Neural cell (in vitro differentiated cells): ENCODE data around the gene FAT2.

Experiments used
- RAD21 ChIP-seq: fragments of 450-650 bp; conservative IDR thresholded peaks from 2 replicates; pipeline ENCODE4 v1.6.1; 2014; ENCODE audit warnings: antibody characterized with exemption, mild to moderate bottlenecking, moderate library complexity
- TF ChIP-seq, protein P1 (sequence below): fragments of 450-650 bp; IDR thresholded peaks from 2 replicates; pipeline ENCODE4 v1.5.1; 2014; ENCODE audit warnings: antibody characterized with exemption, mild to moderate bottlenecking, moderate library complexity; ENCODE audit not compliant: poor library complexity, severe bottlenecking

DNA sequence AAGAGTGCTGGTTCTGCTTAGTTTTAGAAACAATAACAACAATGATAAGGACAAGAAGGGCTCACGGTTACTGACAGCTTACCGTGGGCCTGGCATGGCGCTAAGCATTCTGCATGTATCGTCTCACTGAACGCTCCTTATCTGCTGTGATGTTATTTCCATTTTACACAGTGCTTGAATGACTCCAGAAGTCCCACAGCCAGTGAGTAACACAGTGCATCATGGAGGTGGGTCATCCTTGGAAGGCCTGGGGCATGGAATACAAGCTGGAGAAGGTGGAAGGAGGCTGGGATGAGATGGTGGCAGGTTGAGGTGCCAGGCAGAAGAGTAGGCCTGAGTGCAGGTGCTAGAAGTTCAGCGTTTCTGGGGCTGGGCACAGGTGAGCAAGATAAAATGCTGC, 36.5 kb upstream of the FAT2 start:
- TF ChIP-seq, protein P1, sequence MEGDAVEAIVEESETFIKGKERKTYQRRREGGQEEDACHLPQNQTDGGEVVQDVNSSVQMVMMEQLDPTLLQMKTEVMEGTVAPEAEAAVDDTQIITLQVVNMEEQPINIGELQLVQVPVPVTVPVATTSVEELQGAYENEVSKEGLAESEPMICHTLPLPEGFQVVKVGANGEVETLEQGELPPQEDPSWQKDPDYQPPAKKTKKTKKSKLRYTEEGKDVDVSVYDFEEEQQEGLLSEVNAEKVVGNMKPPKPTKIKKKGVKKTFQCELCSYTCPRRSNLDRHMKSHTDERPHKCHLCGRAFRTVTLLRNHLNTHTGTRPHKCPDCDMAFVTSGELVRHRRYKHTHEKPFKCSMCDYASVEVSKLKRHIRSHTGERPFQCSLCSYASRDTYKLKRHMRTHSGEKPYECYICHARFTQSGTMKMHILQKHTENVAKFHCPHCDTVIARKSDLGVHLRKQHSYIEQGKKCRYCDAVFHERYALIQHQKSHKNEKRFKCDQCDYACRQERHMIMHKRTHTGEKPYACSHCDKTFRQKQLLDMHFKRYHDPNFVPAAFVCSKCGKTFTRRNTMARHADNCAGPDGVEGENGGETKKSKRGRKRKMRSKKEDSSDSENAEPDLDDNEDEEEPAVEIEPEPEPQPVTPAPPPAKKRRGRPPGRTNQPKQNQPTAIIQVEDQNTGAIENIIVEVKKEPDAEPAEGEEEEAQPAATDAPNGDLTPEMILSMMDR, result no peak
- TF ChIP-seq RAD21, result no peak
